WTC11 (cell line): Measurements from ENCODE around the gene SH3BGR. TPM values are rescaled to one million over a fixed set of nuclear protein-coding genes. Genes with fewer than 3 reads are reported as not detected.

Experiments
- ATAC-seq: fragments of 200-7000 bp; cut with Tn5 transposase; 2 replicates; pipeline ENCODE4 v1.10.0; 2021; ENCODE audit warnings: mild to moderate bottlenecking, moderate library complexity
- CTCF ChIA-PET: fragments of 300-600 bp; sonication (Branson Sonifier 250); formaldehyde crosslinking; loops from one replicate; lab custom pipeline; 2021; ENCODE audit warnings: antibody characterized with exemption; lab: Charles Lee
- POLR2A ChIA-PET: fragments of 350-600 bp; sonication (Branson Sonifier 250); formaldehyde crosslinking; loops from one replicate; lab custom pipeline; 2021; ENCODE audit warnings: antibody characterized with exemption; lab: Charles Lee
- DNase-seq: peaks from one replicate; pipeline ENCODE4 v3.0.0; 2021; ENCODE audit warnings: low spot score
- H3K27ac Mint-ChIP-seq: 2 replicates; pipeline ENCODE4 v1.8.0; 2021; ENCODE audit warnings: mixed read lengths
- H3K27me3 Mint-ChIP-seq: 2 replicates; pipeline ENCODE4 v1.8.0; 2021; ENCODE audit warnings: low read depth, mild to moderate bottlenecking, moderate library complexity, mixed read lengths
- H3K36me3 Mint-ChIP-seq: 2 replicates; pipeline ENCODE4 v1.8.0; 2021; ENCODE audit warnings: mixed read lengths
- H3K4me1 Mint-ChIP-seq: 2 replicates; pipeline ENCODE4 v1.8.0; 2022; ENCODE audit warnings: mixed read lengths
- H3K4me3 Mint-ChIP-seq: 2 replicates; pipeline ENCODE4 v1.8.0; 2021; ENCODE audit warnings: mild to moderate bottlenecking, moderate library complexity, mixed read lengths
- H3K9me3 Mint-ChIP-seq: 2 replicates; pipeline ENCODE4 v1.8.0; 2021; ENCODE audit warnings: mixed read lengths
- ATF2 ChIP-seq: sonication (generic); formaldehyde crosslinking; IDR thresholded peaks from 2 replicates; pipeline ENCODE4 v1.8.1; 2022; ENCODE audit warnings: low read depth, missing genetic modification reagents, borderline replicate concordance
- CBFB ChIP-seq: sonication (generic); formaldehyde crosslinking; IDR thresholded peaks from 2 replicates; pipeline ENCODE4 v1.8.1; 2022; ENCODE audit warnings: mild to moderate bottlenecking, low read depth, missing genetic modification reagents
- CDX4 ChIP-seq: fragments of 250-450 bp; sonication (Bioruptor Pico); IDR thresholded peaks from 2 replicates; pipeline ENCODE4 v1.9.0; 2021; ENCODE audit warnings: moderate library complexity, mild to moderate bottlenecking, inconsistent platforms, borderline replicate concordance
- CREB1 ChIP-seq: sonication (generic); formaldehyde crosslinking; IDR thresholded peaks from 2 replicates; pipeline ENCODE4 v1.8.0; 2023; ENCODE audit warnings: mild to moderate bottlenecking, missing genetic modification reagents
- CTCF ChIP-seq: fragments of 200-600 bp; IDR thresholded peaks from 2 replicates; pipeline ENCODE4 v1.8.0; 2022; ENCODE audit warnings: antibody characterized with exemption
- FOXJ3 ChIP-seq: sonication (generic); formaldehyde crosslinking; IDR thresholded peaks from 2 replicates; pipeline ENCODE4 v1.9.0; 2021; ENCODE audit warnings: missing genetic modification reagents, mild to moderate bottlenecking, borderline replicate concordance
- GRHL2 ChIP-seq: fragments of 250-450 bp; sonication (Bioruptor Pico); IDR thresholded peaks from 2 replicates; pipeline ENCODE4 v1.8.0; 2022; ENCODE audit warnings: mild to moderate bottlenecking, moderate library complexity; ENCODE audit not compliant: insufficient replicate concordance, severe bottlenecking
- JAZF1 ChIP-seq: fragments of 250-450 bp; sonication (Bioruptor Pico); IDR thresholded peaks from 2 replicates; pipeline ENCODE4 v1.9.0; 2021; ENCODE audit warnings: moderate library complexity, mild to moderate bottlenecking, inconsistent platforms
- MAX ChIP-seq: sonication (generic); formaldehyde crosslinking; IDR thresholded peaks from 2 replicates; pipeline ENCODE4 v1.8.0; 2022; ENCODE audit warnings: mild to moderate bottlenecking, missing genetic modification reagents
- MXD4 ChIP-seq: fragments of 250-450 bp; sonication (Bioruptor Pico); IDR thresholded peaks from 2 replicates; pipeline ENCODE4 v1.8.0; 2021; ENCODE audit warnings: mild to moderate bottlenecking, moderate library complexity, borderline replicate concordance
- PRDM15 ChIP-seq: sonication (generic); formaldehyde crosslinking; IDR thresholded peaks from 2 replicates; pipeline ENCODE4 v1.8.0; 2022; ENCODE audit warnings: missing genetic modification reagents
- SOX15 ChIP-seq: fragments of 250-450 bp; sonication (Bioruptor Pico); IDR thresholded peaks from 2 replicates; pipeline ENCODE4 v1.9.0; 2021; ENCODE audit warnings: mild to moderate bottlenecking
- STAT6 ChIP-seq: sonication (generic); formaldehyde crosslinking; conservative IDR thresholded peaks from 2 replicates; pipeline ENCODE4 v1.8.1; 2023; ENCODE audit warnings: mild to moderate bottlenecking, low read depth, missing genetic modification reagents, moderate library complexity
- USF2 ChIP-seq: sonication (generic); formaldehyde crosslinking; IDR thresholded peaks from 2 replicates; pipeline ENCODE4 v1.8.1; 2023; ENCODE audit warnings: mild to moderate bottlenecking, missing genetic modification reagents, moderate library complexity
- ZBTB43 ChIP-seq: sonication (generic); formaldehyde crosslinking; IDR thresholded peaks from 2 replicates; pipeline ENCODE4 v1.8.1; 2023; ENCODE audit warnings: mild to moderate bottlenecking, missing genetic modification reagents
- ZNF263 ChIP-seq: sonication (generic); formaldehyde crosslinking; IDR thresholded peaks from 2 replicates; pipeline ENCODE4 v1.8.1; 2022; ENCODE audit warnings: low read depth, mild to moderate bottlenecking, moderate library complexity, missing genetic modification reagents
- ZNF396 ChIP-seq: fragments of 250-450 bp; sonication (Bioruptor Pico); IDR thresholded peaks from 2 replicates; pipeline ENCODE4 v1.8.0; 2021; ENCODE audit warnings: mild to moderate bottlenecking, moderate library complexity, borderline replicate concordance
- ZNF423 ChIP-seq: fragments of 250-450 bp; sonication (Bioruptor Pico); IDR thresholded peaks from 2 replicates; pipeline ENCODE4 v2.1.2; 2022; ENCODE audit warnings: mild to moderate bottlenecking, moderate library complexity
- ZNF512 ChIP-seq: sonication (generic); formaldehyde crosslinking; IDR thresholded peaks from 2 replicates; pipeline ENCODE4 v1.8.1; 2022; ENCODE audit warnings: missing genetic modification reagents, borderline replicate concordance
- ZSCAN18 ChIP-seq: fragments of 250-450 bp; sonication (Bioruptor Pico); IDR thresholded peaks from 2 replicates; pipeline ENCODE4 v2.1.2; 2022; ENCODE audit warnings: mild to moderate bottlenecking, moderate library complexity
- total RNA-seq: library from RNA; stranded (reverse); gene quantifications from 3 replicates; pipeline ENCODE4 v1.2.3, GENCODE V29; 2021

Gene SH3BGR
- total RNA-seq, 1 experiment from 2014 or later = 3.2 TPM

- peaks cover 21% of the 10 kb centered on the region for H3K27me3 Mint-ChIP-seq
- DNase-seq = no peak
- TF ChIP-seq ZNF512 = no peak
- TF ChIP-seq CDX4 = no peak
- TF ChIP-seq MAX = no peak
- TF ChIP-seq ZBTB43 (CRISPR knock-in tag) = no peak
- no peak for TF ChIP-seq MXD4 (CRISPR knock-in tag)
- TF ChIP-seq PRDM15 (CRISPR knock-in tag) = no peak
- no peak for TF ChIP-seq CBFB (CRISPR knock-in tag)
- no peak for TF ChIP-seq CTCF
- no peak for TF ChIP-seq ZSCAN18 (CRISPR knock-in tag)
- no peak for TF ChIP-seq JAZF1
- no peak for TF ChIP-seq CREB1 (CRISPR knock-in tag)
- no peak for TF ChIP-seq ZNF423
- no peak for TF ChIP-seq SOX15
- no peak for TF ChIP-seq ZNF263 (CRISPR knock-in tag)
- TF ChIP-seq ZNF396 (CRISPR knock-in tag) = no peak
- TF ChIP-seq GRHL2 = no peak
- TF ChIP-seq ATF2 (CRISPR knock-in tag) = no peak
- TF ChIP-seq USF2 (CRISPR knock-in tag) = no peak
- TF ChIP-seq FOXJ3 (CRISPR knock-in tag) = no peak
- no peak for TF ChIP-seq STAT6 (CRISPR knock-in tag)
- TF ChIP-seq, all 79 proteins: peak for 0
- POLR2A ChIA-PET = no interaction called here
- CTCF ChIA-PET = no interaction called here
- Mint-ChIP-seq H3K9me3 (peaks cover 67% of the 10 kb centered on the region), H3K4me3 (no peak overlapping the region), H3K27ac (no peak overlapping the region), H3K36me3 (peaks cover 75% of the 10 kb centered on the region), H3K4me1 (peaks cover 21% of the 10 kb centered on the region)
- no peak for ATAC-seq
Measured at GRCh38 chr21:39542736-39543135, 91.0 kb downstream of the SH3BGR start.
